Vagina (tissue), 2 donors: Measurements from ENCODE around the gene PAFAH1B2. TPM values are rescaled to one million over a fixed set of nuclear protein-coding genes. Genes with fewer than 3 reads are reported as not detected.

Source experiments
- DNase-seq, 2 donors: peaks; one replicate each; pipeline ENCODE4 v3.0.0-alpha.2; 2017; ENCODE audit errors: extremely low spot score in 2 of 2
- H3K27ac ChIP-seq: fragments of 200-600 bp; sonication (generic); one replicate; pipeline ENCODE4 v1.5.1; 2019
- H3K27me3 ChIP-seq: fragments of 200-600 bp; sonication (generic); one replicate; pipeline ENCODE4 v1.5.1; 2019
- H3K36me3 ChIP-seq, 2 donors: fragments of 200-600 bp; sonication (generic); one replicate each; pipeline ENCODE4 v1.5.1; 2017 to 2019
- H3K4me1 ChIP-seq: fragments of 200-600 bp; sonication (generic); one replicate; pipeline ENCODE4 v1.5.1; 2019
- H3K4me3 ChIP-seq, 2 donors: fragments of 200-600 bp; sonication (generic); 1 replicate in 1 of 2; 2 replicates in 1 of 2; pipeline ENCODE4 v1.5.1; 2016 to 2019
- H3K9me3 ChIP-seq: fragments of 200-600 bp; sonication (generic); one replicate; pipeline ENCODE4 v1.5.1; 2019
- CTCF ChIP-seq, 3 experiments: fragments of 450-650 bp in 2 of 3; fragments of 200-600 bp in 1 of 3; sonication (generic) in 1 of 3; IDR thresholded peaks; one replicate each; pipeline ENCODE4 v1.5.1; 2017 to 2019; ENCODE audit warnings: antibody characterized with exemption in 3 of 3, mild to moderate bottlenecking in 2 of 3, moderate library complexity in 2 of 3
- POLR2A ChIP-seq, 2 donors: fragments of 450-650 bp; IDR thresholded peaks; one replicate each; pipeline ENCODE4 v1.6.1; 2017; ENCODE audit warnings: antibody characterized with exemption in 2 of 2, mild to moderate bottlenecking in 2 of 2, moderate library complexity in 2 of 2
- POLR2AphosphoS5 ChIP-seq, 2 donors: sonication (generic); formaldehyde crosslinking; IDR thresholded peaks; one replicate each; pipeline ENCODE4 v1.9.0; 2017; ENCODE audit warnings: antibody characterized with exemption in 2 of 2, mild to moderate bottlenecking in 2 of 2, low read depth in 1 of 2; ENCODE audit not compliant: insufficient read depth in 1 of 2
- intact Hi-C: fragments of 100-400 bp; cut with DNase I; formaldehyde crosslinking; loops from one replicate; pipeline ENCODE4 v1.15.1; 2023
- total RNA-seq: library from RNA; depleted of rRNA; stranded (reverse); fragments of >200 nt; gene quantifications from one replicate; pipeline ENCODE4 v1.2.3, GENCODE V29; 2016

Gene PAFAH1B2
- total RNA-seq, 1 donor from 2014 or later: 68.5 TPM

- Histone ChIP-seq H3K36me3 (peaks cover 0 to 32% of the 10 kb centered on the region in 2 donors), H3K9me3 (no peaks in the 10 kb centered on the region), H3K4me3 (no peak overlapping the region), H3K27ac (peak overlapping the region; percentile 81), H3K4me1 (peaks cover 51% of the 10 kb centered on the region), H3K27me3 (no peaks in the 10 kb centered on the region)
- no peak for DNase-seq
- intact Hi-C loops: loop anchor here (10.0 kb wide), 2 partner anchors 48 to 118 kb away; partner anchors contain the start of gene SIDT2
- TF ChIP-seq POLR2A (IDR thresholded peaks at IDR 0.05) (no peak), POLR2AphosphoS5 (IDR thresholded peaks at IDR 0.05; ENCODE audit: insufficient read depth in 1 of 2, low read depth in 1 of 2) (no peak), CTCF (IDR thresholded peaks at IDR 0.05) (no peak)
These were observed 79.1 kb downstream of the PAFAH1B2 start for GRCh38 chr11:117222991-117223740.

DNA sequence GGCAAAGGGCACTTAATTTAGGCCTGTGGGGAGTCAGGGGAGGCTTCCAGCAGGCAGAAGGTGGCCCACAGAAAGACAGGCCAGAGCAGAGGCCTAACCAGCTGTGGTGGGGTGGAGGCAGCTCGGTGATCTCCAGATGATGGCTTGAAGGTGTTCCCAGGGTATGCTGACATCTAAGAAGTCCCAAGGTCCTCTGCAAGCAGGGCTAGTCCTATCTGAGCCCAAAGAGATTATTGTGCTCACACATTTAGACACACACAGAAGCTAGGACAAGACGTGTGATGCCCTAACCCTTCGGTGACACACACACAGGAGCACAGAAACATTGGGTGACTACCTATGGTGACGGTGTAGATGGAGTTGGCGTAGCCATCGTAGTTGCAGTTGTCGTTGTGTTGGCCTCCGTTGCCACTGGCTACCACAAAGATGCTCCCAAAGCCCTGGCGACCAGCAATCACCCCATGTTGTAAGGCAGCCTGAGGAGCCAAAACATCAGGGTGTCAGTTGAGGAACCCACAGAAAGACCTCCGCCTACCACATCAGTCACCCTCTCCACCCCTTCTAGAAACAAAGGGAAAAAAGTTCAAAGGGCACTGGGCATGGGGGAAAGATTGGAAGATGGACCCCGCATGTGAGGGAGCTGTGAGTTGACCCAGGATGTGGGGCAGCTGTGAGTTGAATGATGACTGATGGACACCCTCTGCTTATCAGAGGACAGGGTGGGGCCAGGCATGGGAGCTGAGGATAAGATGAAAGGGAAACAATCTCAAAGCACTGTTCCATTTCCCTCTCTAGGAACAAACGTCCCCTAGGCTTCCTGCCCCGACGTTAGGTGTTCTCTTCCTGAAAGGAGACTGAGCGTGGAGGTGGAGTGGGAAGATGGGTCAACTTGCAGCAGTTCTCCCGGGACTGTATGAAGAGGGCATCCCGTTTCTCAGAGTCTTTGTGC lies 79.9 kb downstream of the PAFAH1B2 start:
- intact Hi-C loops: loop anchor here (10.0 kb wide), 2 partner anchors 49 to 119 kb away; partner anchors contain the start of gene SIDT2
- Histone ChIP-seq H3K36me3 (peaks cover 0 to 30% of the 10 kb centered on the region in 2 donors), H3K27ac (peak overlapping the region; percentile 81), H3K27me3 (no peaks in the 10 kb centered on the region), H3K9me3 (no peaks in the 10 kb centered on the region), H3K4me1 (peaks cover 45% of the 10 kb centered on the region), H3K4me3 (no peak overlapping the region)
- DNase-seq: no peak
- TF ChIP-seq CTCF (IDR thresholded peaks at IDR 0.05): no peak
- no peak for TF ChIP-seq POLR2A (IDR thresholded peaks at IDR 0.05)
- no peak for TF ChIP-seq POLR2AphosphoS5 (IDR thresholded peaks at IDR 0.05; ENCODE audit: insufficient read depth in 1 of 2, low read depth in 1 of 2)

DNA sequence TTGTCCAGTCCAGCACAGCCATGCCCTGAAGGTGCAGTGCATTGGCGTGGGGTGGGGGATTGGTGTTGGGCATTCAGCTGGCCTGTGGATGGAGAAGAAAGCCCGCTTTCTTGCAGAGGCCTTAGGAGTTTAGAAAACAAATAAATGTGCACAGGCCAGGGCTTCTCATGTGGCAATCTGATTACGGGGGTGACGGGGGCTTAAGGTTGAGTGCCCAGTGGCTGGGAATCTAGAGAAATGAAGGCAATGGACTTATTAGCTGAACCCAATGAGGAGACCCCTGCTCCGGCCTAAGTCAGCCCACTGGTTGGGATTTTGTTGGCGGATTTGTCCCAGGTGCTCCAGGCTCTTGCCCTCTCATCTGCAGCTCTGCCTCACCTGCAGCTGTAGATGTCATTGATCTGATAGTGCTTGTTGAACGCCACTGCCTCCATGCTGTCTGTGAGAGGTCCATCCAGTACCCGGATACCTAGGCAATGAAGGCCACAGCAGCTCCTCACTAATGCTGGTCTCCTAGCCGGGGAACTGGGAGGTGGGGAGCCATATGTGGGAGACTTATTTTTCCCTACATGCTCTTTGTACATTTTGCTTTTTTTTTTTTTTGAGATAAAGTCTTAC lies 81.6 kb downstream of the PAFAH1B2 start:
- H3K4me3 ChIP-seq: no peak overlapping the region
- H3K27ac ChIP-seq: no peak overlapping the region
- no peaks in the 10 kb centered on the region for H3K9me3 ChIP-seq
- peaks cover 0 to 31% of the 10 kb centered on the region in 2 donors for H3K36me3 ChIP-seq
- no peak for DNase-seq
- intact Hi-C loops: loop anchor here (10.0 kb wide), 2 partner anchors 51 to 121 kb away; partner anchors contain the start of gene SIDT2
- H3K27me3 ChIP-seq: no peaks in the 10 kb centered on the region
- TF ChIP-seq POLR2AphosphoS5 (IDR thresholded peaks at IDR 0.05; ENCODE audit: insufficient read depth in 1 of 2, low read depth in 1 of 2): no peak
- no peak for TF ChIP-seq CTCF (IDR thresholded peaks at IDR 0.05)
- no peak for TF ChIP-seq POLR2A (IDR thresholded peaks at IDR 0.05)
- peaks cover 36% of the 10 kb centered on the region for H3K4me1 ChIP-seq

Other genes with a start within 250 kb of the PAFAH1B2 start
- gene SIK3, start 45.9 kb upstream of the PAFAH1B2 start, total RNA-seq: 39.0 TPM
- 24.8 TPM for gene SIDT2, start 34.5 kb downstream of the PAFAH1B2 start, total RNA-seq
- 1,935 TPM for gene TAGLN, start 55.1 kb downstream of the PAFAH1B2 start, total RNA-seq
- 63.8 TPM for gene PCSK7, start 87.8 kb downstream of the PAFAH1B2 start, total RNA-seq
- 10.8 TPM for gene RNF214, start 88.4 kb downstream of the PAFAH1B2 start, total RNA-seq
- gene BACE1-AS, start 147.1 kb downstream of the PAFAH1B2 start, total RNA-seq: 10.6 TPM
- gene BACE1, start 172.0 kb downstream of the PAFAH1B2 start, total RNA-seq: 25.8 TPM
- gene CEP164, start 183.6 kb downstream of the PAFAH1B2 start, total RNA-seq: 21.6 TPM